Fibroblast of the aortic adventitia (primary cell): Measurements from ENCODE around the gene YKT6. TPM values are rescaled to one million over a fixed set of nuclear protein-coding genes. Genes with fewer than 3 reads are reported as not detected.
"Not testable (repeated sequence)": the region's sequence is repeated elsewhere in the genome, so short reads cannot be mapped to it uniquely, and the experiment has no call there.

Experiments
- DNase-seq: peaks from one replicate; pipeline ENCODE4 v3.0.0-alpha.2; 2010; ENCODE audit warnings: low read depth
- H3K4me3 ChIP-seq: 2 replicates; pipeline ENCODE4 v1.5.1; 2011; ENCODE audit warnings: low read depth, mild to moderate bottlenecking, control low read depth, low read length, moderate library complexity
- total RNA-seq: library from RNA; depleted of rRNA; stranded (reverse); fragments of >200 nt; gene quantifications from 2 replicates; pipeline ENCODE4 v1.2.3, GENCODE V29; 2012; ENCODE audit warnings: low replicate concordance
- TF ChIP-seq, protein P1 (sequence below): IDR thresholded peaks from 2 replicates; pipeline ENCODE4 v1.5.1; 2011; ENCODE audit warnings: mild to moderate bottlenecking, low read length, control low read depth, inconsistent platforms; ENCODE audit not compliant: insufficient read depth

The YKT6 gene
- total RNA-seq, 1 donor: 99.4 TPM

DNA sequence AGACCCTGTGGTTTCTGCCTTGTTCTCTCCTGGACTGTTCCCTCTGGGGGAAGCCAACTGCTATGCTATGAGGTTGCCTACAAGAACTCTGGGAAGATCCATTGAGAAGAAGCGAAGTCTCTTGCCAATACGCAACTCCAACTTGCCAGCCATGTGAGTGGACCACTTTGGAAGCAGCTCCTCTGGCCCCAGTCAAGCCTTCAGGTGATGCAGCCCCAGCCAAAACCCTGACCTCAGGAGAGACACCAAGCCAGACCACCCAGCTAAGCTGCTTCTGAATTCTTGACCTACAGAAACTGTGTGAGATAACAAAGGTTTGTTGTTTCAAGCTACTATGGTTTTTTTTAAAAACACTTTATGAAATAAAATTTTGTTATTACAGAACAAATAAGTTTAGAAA is 39.4 kb upstream of the YKT6 start:
- no peak overlapping the region for H3K4me3 ChIP-seq
- TF ChIP-seq, protein P1, sequence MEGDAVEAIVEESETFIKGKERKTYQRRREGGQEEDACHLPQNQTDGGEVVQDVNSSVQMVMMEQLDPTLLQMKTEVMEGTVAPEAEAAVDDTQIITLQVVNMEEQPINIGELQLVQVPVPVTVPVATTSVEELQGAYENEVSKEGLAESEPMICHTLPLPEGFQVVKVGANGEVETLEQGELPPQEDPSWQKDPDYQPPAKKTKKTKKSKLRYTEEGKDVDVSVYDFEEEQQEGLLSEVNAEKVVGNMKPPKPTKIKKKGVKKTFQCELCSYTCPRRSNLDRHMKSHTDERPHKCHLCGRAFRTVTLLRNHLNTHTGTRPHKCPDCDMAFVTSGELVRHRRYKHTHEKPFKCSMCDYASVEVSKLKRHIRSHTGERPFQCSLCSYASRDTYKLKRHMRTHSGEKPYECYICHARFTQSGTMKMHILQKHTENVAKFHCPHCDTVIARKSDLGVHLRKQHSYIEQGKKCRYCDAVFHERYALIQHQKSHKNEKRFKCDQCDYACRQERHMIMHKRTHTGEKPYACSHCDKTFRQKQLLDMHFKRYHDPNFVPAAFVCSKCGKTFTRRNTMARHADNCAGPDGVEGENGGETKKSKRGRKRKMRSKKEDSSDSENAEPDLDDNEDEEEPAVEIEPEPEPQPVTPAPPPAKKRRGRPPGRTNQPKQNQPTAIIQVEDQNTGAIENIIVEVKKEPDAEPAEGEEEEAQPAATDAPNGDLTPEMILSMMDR: no peak
- no peak for DNase-seq

DNA sequence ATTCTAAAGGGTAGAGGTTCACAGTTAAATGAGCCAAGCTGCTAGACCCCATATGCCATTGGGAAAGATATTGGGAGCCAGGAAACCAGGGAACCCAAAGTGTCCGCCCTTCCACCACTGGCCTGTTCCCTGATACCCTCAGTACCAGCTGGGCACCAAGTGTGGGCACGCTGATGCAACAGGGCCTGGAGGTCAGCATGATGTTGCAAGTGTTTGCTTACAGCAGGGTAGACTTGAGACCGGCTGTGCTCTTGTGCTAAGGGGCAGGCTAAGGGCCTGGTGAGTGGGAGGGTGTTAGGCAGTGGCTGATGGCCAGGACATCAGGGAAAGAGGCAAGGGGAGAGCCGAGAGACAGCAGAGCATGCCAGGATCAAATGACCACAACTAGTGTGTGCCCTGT is 38.6 kb upstream of the YKT6 start:
- no peak overlapping the region for H3K4me3 ChIP-seq
- TF ChIP-seq, protein P1: no peak
- DNase-seq: no peak

DNA sequence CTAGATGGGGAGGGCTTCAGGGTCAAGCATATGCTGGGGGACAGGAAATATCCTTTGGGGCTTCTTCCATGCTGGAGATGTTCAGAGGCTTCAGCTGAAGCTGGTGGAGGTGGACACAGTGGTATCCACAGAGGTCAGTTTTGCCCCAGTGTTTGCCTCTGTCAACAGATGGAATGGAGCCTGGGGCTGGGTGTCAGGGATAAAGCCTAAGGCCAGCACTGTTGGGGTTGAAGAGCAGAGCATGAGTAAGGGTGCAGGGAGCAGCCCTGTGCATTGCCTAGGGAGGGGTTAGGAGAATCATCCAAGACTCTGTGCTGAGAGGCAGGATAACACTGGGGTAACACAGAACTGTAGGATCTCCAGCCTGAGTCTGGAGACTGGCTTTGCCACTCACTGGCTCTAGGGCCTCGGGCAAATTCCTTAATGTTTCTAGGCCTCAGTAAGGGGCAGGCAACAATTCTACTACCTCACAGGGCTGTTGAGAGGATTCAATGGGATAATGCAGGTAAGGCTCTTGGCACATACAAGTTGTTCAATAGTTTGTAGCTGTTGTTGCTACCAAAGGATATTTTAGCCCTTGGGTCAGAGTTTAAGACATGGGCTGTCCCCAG is 37.9 kb upstream of the YKT6 start:
- no peak overlapping the region for H3K4me3 ChIP-seq
- TF ChIP-seq, protein P1: no peak
- no peak for DNase-seq

DNA sequence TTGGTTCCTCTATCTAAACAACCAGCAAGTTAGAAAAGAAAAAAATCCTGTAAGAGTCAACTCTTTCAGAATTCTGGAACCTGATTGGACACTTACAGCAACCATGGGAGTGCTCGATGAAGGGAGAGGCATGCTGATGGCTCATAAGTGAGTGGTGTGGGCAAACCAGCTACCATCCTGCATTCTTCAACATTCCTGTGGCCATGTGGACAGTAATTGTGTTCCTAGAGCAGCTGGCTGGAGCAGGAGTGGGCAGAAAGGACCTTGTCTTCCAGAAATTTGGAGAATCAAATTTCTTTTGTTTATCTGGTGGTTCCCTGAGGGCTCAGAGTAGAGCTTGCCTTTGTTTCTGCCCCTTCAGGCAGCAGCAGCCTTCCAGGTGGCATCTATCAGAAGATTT is 37.2 kb upstream of the YKT6 start:
- H3K4me3 ChIP-seq: no peak overlapping the region
- DNase-seq: peak; percentile 80
- TF ChIP-seq, protein P1: no peak

DNA sequence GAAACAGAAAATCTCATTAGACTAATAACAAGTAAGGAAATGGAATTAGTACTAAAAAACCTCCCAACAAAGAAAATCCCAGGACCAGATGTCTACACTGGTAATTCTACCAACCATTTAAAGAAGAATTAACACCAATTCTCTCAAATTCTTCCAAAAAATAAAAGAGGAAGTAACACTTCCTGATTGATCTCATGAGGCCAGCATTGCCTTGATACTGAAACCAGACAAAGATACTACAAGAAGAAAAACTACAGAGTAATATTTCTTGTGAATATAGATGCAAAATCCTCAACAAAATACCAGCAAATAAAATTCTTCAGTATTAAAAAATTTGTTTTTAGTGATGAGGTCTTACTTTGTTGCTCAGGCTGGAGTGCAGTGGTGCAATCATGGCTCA is 32.9 kb upstream of the YKT6 start:
- no peak overlapping the region for H3K4me3 ChIP-seq
- TF ChIP-seq, protein P1: no peak
- no peak for DNase-seq

DNA sequence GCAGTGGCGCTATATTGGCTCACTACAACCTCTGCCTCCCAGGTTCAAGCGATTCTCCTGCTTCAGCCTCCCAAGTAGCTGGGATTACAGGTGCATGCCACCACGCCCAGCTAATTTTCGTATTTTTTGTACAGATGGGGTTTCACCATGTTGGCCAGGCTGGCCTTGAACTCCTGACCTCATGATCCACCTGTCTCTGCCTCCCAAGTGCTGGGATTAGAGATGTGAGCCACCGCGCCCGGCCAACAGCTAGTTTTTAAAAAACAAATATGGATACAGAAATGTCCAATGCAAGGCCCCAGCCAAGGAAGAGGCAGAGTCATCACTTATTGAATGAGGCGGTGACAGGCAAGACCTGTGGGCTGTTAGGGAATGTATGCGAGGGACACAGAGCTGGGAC is 28.9 kb upstream of the YKT6 start:
- not testable (repeated sequence) for H3K4me3 ChIP-seq, DNase-seq

DNA sequence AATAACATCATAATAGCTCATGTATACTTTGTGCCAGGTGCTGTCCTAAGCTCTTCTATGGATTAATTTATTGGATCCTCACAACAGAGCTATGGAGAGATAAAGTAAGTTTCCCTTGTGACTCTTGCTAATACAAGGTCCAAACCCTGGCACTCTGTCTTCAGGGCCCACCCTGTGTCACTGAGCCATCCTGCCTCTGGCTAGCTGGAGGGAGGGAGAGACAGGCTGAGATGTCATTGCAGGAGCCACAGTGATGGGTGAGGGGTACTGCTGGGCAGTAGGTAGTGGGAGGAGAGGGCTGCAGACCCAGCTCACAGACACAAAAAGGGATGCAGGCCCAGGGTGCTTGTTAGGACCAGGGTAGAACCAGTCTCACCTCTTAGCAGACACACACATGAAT is 28.4 kb upstream of the YKT6 start:
- no peak for DNase-seq
- H3K4me3 ChIP-seq: no peak overlapping the region
- TF ChIP-seq, protein P1: no peak
